ENCODE results near the gene HOXC11.

DNA sequence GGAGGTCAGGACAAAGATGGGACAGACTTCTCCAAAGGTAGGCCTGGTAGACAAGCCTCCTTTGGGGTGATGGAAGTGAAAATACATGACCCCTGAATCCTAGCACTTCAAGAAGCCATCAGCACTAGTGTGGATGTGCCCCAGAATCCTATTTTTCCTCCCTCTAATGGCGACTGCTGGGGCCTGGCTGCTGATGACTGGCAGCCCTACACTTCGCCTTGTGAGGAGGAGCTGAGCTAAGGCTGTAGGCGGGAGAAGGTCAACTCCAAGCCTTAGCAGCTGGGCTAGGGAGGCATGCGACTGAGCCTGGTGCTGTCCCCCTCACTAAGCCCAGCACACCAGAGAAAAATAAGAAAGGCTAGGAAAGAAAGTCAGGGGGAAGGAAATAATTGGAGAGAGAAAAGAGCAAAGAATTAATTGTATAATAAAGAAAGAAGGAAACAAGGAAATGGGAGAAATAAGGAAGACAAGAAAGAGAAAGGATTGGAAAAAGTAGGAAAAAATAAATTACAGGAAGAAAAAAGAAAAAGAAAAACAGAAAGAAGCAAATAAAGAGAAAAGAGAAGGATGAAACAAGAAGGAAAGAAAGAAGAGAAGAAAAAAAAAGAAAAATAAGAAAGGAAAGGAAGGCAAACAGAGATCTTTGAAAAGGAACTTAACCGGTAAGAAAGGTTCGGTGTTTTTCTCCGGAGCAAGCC lies 7.3 kb downstream of the HOXC11 start:
- TF ChIP-seq, protein P1, sequence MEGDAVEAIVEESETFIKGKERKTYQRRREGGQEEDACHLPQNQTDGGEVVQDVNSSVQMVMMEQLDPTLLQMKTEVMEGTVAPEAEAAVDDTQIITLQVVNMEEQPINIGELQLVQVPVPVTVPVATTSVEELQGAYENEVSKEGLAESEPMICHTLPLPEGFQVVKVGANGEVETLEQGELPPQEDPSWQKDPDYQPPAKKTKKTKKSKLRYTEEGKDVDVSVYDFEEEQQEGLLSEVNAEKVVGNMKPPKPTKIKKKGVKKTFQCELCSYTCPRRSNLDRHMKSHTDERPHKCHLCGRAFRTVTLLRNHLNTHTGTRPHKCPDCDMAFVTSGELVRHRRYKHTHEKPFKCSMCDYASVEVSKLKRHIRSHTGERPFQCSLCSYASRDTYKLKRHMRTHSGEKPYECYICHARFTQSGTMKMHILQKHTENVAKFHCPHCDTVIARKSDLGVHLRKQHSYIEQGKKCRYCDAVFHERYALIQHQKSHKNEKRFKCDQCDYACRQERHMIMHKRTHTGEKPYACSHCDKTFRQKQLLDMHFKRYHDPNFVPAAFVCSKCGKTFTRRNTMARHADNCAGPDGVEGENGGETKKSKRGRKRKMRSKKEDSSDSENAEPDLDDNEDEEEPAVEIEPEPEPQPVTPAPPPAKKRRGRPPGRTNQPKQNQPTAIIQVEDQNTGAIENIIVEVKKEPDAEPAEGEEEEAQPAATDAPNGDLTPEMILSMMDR (IDR thresholded peaks at IDR 0.05): no peak
- no peak for TF ChIP-seq POLR2AphosphoS5 (IDR thresholded peaks at IDR 0.05)

Measured in prostate gland (tissue), 2 donors.